Stimulated activated CD4-positive, alpha-beta T cell treated with anti-CD3 and anti-CD28 coated beads, Interleukin-2, amount 100 ng/mL, for 24 hours (primary cell): ENCODE data around the gene TMOD1.

Source experiments
- DNase-seq, 2 donors: peaks; one replicate each; pipeline ENCODE4 v3.0.0-alpha.2; 2020

TMOD1 gene

DNA sequence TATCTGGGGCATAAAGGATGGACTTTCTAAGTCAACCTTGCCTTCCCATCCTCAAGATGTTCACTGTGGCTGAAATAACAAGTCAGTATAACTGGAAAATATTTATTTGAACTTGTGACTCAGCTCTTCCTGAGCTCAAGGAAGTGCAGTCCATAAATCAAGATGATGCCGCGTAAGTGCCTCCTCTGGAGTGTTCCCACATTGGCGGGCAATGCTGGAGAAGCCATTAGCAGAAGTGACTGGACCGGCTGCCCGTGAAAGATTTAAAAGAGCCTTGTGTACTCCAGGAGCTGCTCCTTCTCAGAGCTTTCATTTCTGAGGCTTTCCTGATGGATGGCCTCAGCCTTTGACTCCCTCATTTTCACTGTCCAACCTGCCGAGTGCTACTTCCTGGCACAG is 17.4 kb downstream of the TMOD1 start:
- DNase-seq: no peak

- no peak for DNase-seq
Observed at GRCh38 chr9:97519441-97519970, 18.0 kb downstream of the TMOD1 start.

DNA sequence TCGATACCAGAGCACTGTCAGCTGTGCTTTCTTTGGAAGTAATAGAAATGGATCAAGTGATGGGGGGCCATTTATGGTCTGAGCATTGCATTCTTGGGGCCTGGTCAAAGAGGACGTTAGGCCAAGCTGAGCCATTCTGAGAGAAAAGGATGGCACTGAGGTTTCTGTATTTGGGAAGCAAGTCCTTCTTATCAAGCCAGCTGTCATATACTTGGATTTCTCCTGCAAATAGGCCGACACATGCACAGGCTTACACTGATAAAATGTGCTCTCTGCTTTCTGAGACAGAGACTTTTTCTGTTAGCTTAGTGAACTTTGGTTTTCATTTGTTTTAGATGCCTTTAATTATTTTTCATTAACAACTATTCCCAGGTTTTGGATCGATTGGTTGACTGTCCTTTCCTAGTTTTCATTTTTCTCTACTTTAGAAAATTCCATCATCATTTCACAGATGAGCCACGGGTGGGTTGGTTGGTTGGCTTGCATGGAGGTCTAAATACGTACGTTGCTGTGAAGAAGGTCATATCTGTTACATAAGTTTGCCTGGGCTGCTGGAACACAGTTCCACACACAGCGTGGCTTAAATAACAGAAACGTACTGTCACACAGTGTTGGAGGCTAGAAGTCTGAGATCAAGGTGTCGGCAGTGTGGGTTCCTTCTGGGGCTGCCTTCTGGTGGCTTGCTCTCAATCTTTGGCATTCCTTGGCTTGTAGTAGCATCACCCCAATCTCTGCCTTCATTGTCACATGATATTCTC is 20.3 kb downstream of the TMOD1 start:
- DNase-seq: no peak

DNA sequence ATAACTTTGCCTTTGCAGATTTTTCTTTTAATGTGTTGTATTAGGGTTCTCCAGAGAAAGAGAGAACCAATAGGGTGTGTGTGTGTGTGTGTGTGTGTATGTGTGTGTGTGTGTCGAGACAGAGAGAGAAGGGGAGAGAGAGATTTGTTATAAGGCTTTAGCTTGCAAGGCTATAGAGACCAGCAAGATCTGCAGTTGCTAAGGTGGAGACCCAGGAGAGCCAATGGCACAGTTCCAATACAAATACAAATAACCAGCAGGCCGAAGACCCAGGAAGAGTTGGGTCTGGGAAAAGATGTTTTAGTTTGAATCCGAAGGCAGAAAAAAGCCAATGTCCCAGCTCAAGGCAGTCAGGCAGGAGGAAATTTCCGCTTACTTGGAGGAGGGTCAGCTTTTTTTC is 23.0 kb downstream of the TMOD1 start:
- DNase-seq: no peak

DNA sequence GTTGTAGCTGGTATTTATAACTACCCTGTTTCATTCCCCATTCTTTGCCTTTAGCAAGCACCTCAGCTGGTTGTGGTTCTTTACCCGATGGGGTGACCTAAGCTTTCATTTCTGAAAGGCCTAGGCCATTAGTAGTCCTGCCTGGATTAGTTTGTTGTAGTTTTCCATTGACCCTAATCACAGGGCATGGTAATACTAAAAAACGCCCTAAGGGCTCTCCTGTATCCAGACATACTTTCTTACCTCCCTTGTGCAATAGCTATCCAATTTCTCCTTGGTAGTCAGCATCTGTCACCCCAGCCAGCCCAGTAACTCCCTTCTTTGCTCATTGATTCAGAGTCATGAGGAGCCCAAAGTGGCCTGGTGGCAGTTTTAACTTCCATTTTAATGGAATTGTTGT is 24.0 kb downstream of the TMOD1 start:
- no peak for DNase-seq

GRCh38 chr9:97526895-97527575 is 25.6 kb downstream of the TMOD1 start:
- no peak for DNase-seq

DNA sequence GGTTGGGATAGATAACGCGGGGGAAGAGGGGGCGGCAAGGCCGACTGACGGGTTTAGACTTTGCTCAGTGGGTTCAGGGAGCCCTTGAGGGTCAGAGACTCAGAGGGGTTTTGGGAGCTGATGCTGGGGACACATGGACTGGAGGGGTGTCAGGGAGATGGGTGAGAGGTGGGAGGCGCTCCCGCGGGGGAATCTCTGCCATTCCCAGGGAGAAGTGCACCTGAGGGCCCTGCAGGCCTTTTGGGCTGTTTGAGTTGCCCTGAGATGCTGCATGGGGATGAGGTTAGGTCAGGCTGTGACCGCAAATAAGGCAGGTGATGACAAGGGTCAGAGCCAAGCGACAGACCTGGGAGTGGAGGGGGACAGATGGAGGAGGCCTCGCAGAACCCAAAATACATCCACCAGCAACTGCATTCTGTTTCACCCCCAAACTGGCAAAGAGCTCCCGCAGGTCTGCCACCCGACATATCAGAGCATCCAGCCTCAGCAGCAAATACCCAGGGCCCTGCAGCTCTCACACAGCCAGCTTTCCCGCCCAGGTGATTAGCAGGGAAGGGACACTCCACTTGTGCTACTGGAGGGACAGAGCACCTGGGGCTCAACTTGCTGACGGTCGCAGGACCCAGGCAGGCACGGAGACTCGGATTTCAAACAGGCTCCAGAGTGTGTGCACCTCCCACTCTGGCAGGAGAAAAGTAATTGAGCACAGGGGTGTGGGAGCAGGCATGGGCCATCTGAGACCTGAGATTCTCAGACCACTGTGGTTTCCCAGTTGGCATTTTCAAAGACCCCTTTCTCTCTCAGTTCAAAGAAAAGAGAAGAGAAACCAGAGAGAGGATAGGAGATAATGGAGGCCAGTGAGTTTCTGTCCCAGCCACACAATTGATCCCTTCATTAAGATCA is 26.4 kb downstream of the TMOD1 start:
- DNase-seq: no peak

GRCh38 chr9:97528529-97529230 is 27.2 kb downstream of the TMOD1 start:
- no peak for DNase-seq

GRCh38 chr9:97529363-97530076 is 28.1 kb downstream of the TMOD1 start:
- DNase-seq: no peak

DNA sequence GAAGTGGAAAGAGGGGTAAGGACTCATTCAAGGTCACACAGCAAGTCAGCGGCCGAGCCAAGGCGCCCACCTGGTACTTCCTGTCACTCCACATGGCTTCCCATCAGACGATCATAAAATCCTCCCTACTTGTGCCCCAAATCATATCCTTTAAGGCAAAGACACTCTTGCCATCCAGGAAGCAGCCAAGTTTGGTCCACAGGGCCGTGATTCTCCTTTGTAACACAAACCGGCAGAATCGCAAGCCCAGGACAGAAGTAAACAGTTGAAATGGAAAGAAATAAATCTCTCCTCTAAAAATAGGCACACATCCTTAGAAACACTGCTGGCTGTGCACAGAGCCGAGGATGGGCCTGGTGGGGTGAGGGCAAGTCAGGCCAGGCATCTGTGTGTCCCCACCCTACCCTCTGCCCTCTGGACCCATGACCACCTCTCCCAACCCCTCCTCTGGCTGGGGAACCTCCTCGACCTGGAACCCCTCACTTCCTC is 30.5 kb downstream of the TMOD1 start:
- DNase-seq: no peak

GRCh38 chr9:97534185-97534584 is 32.7 kb downstream of the TMOD1 start:
- no peak for DNase-seq

DNA sequence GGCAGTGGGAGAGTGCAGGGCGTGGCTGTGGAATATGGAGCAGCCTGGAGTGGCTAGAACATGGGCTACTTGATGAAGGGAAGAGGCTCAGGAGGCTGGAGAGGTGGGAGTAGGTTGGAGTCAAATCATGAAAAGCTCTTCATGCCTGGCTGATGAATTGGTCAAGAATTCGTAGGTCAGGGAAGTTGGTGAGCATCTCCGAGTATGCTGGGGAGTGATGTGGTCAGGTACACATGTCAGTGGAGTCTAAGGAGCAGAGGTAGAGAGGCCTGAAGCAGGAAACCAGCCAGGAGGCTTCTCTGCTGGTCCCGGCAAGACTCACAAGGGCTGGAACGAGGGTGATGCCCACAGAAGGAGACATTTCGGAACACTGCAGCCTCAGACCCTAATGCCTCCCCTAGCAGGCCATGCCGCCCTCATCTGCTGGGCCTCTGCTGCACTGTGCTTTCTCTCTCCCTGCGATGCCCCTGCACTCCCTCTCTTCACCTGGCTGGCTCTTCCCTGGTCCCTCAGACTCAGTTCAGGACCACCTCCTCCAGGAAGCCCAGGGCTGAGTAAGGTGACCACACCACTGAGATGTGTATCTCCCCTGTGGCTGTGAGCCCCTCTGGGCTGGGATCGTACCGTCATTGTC is 33.6 kb downstream of the TMOD1 start:
- no peak for DNase-seq

DNA sequence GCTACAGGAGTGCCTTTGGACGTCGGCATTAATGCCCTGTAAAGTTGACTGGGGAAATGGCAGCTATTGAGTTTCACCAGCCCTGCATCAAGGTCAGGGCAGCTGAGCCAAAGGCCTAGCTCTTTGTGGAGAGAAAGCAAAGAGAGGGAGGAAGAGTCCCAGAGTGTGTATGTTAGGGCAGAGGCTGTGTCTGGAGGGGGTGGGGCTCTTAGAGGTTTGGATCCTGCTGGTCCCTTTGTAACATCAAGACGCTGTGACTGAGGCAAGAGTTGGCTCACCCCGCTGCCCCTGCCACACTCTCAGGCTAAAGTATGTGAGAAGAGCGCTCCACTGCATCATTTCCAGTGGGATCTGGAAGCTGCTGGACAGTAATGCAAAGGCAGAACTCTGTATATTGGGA is 34.3 kb downstream of the TMOD1 start:
- DNase-seq: no peak

GRCh38 chr9:97536480-97536879 is 35.0 kb downstream of the TMOD1 start:
- no peak for DNase-seq

- no peak for DNase-seq
Observed at GRCh38 chr9:97543561-97543960, 42.1 kb downstream of the TMOD1 start.

GRCh38 chr9:97545486-97545885 is 44.0 kb downstream of the TMOD1 start:
- DNase-seq: no peak

- no peak for DNase-seq
Observed at GRCh38 chr9:97547098-97547829, 45.8 kb downstream of the TMOD1 start.

DNA sequence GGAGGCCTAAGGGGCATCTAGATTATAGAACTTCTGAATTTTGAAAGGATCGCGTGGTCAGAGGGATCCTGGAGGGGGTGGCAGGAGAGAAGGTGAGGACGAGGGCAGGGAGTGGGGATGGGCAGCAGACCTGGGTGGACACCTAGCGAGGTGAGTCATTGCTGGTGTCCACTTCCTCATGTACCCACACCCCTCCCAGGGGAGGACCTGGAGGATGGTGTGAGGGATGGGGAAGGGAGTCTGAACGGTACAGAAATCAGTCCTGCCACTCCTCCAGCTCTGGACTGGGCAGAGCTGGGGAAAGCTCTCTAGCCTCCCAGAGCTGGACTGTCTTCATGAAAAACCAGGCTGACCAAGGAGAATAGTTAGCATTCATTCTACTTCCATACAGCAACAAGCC is 46.9 kb downstream of the TMOD1 start:
- no peak for DNase-seq

DNA sequence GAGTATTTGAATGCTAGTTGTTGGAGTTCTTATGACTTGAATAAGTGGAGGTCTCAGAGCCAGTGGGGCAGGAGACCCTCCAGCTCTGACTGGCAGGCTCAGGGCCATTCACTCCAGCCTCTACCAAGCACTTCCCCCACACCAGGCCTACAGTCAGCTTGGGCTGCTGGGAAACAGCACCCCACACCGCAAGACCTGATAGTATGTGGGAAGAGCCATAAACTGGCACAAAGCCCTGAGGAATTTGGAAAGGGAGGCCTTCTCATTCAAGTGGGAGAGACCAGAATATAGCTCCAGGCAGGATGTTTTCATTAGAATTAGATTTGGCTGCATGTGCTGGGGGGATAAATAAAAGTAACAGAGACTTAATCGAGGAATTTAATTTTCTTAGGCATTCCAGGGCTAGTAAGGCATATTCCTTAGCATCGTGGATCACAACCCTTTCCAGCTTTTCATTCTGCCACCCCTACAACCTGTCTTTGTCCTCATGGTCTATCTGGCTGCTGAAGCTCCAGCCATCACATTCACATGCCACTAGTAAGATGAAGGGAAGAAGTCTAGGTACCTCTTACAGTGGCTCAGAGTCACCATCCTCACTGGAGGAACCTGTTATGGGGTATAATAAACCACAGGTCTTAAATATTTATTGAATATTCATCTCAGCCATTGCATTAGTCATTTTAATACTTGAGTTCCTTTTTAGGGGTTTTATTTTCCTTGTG is 47.5 kb downstream of the TMOD1 start:
- DNase-seq: no peak

DNA sequence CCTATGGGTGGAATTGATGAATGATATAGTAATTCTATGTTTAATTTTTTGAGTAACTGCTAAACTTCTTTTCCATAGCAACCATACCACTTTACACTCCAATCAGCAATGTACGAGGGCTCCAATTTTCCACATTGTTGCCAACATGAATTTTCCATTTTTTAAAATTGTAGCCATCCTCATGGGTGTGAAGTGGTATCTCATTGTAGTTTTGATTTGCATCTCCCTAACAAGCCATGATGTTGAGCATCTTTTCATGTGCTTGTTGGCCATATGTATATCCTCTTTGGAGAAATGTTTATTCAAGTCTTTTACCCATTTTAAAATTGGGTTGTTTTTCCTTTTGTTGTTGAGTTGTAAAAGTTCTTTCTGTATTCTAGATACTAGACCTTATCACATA is 48.9 kb downstream of the TMOD1 start:
- DNase-seq: no peak
